ENCODE results near the gene SUMO4.

GRCh38 chr6:149414821-149415220 lies 14.8 kb downstream of the SUMO4 start:
- no peak for TF ChIP-seq CTCF (IDR thresholded peaks at IDR 0.05)
- no peak for TF ChIP-seq POLR2AphosphoS5 (IDR thresholded peaks at IDR 0.05)
